ENCODE measurements around the gene LHPP.

DNA sequence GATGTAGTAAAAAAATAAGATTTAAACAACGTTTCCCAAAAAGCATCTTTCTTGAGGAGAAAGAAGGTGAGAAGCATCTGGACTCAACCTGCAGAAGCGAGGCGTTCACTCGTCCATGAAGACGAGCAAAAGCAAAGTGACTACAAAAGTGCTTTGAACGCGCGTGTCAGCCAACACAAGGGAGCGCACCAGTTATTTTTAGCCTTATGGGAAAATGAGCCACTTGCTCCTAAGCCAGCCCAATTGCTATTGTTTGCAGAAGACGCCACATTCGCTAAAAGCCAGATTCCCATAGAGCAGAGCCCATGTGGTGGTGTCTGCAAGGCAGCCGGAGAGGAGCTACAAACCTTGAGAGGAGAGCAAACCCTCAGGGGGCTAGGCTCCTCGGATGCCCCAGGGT is 160.0 kb downstream of the LHPP start:
- no peak for TF ChIP-seq RAD21 (conservative IDR thresholded peaks at IDR 0.05 in 1 of 2, IDR thresholded peaks at IDR 0.05 in 1 of 2)
- TF ChIP-seq NR3C1 (IDR thresholded peaks at IDR 0.05): no peak
- TF ChIP-seq JUN (IDR thresholded peaks at IDR 0.05): no peak
- TF ChIP-seq POLR2A (IDR thresholded peaks at IDR 0.05; ENCODE audit: low read length): no peak
- TF ChIP-seq KDM1A (IDR thresholded peaks at IDR 0.05; ENCODE audit: low read depth): no peak
